Measurements from ENCODE around the gene OR10A3.

OR10A3 gene

GRCh38 chr11:7973011-7973410, 31.5 kb upstream of the OR10A3 start:
- Histone ChIP-seq H3K14ac (ENCODE audit: low read length in 2 of 2) (no peak overlapping the region), H3K27ac (ENCODE audit: low read length, poor library complexity, severe bottlenecking) (no peak overlapping the region), H3K4me2 (ENCODE audit: low read length, poor library complexity, severe bottlenecking) (no peak overlapping the region), H2BK5ac (ENCODE audit: low read depth, low read length, poor library complexity, severe bottlenecking) (no peak overlapping the region), H2AK5ac (ENCODE audit: low read length, severe bottlenecking) (no peak overlapping the region), H3K27me3 (ENCODE audit: control insufficient read depth in 1 of 2, insufficient read depth in 1 of 2, low read length in 2 of 2) (no peaks in the 10 kb centered on the region), H4K8ac (ENCODE audit: low read length) (no peak overlapping the region), H4K91ac (ENCODE audit: low read length) (no peak overlapping the region), H2BK120ac (ENCODE audit: low read depth, low read length) (no peak overlapping the region), H3K23ac (ENCODE audit: low read length in 2 of 2) (no peak overlapping the region), H3K9me3 (ENCODE audit: control insufficient read depth, low read length) (no peaks in the 10 kb centered on the region), H3K9ac (ENCODE audit: low read length) (no peak overlapping the region), H3K4ac (ENCODE audit: low read depth in 1 of 2, low read length in 2 of 2) (no peak overlapping the region), H3K4me3 (ENCODE audit: insufficient read depth in 1 of 2, low read depth in 1 of 2, low read length in 2 of 2) (no peak overlapping the region), H3K4me1 (ENCODE audit: control insufficient read depth, insufficient read depth, low read depth, low read length) (peaks cover 2% of the 10 kb centered on the region), H2AFZ (ENCODE audit: low read depth, low read length) (no peak overlapping the region), H2BK15ac (ENCODE audit: low read depth, poor library complexity, severe bottlenecking) (no peak overlapping the region), H3K18ac (ENCODE audit: low read depth in 1 of 2, low read length in 2 of 2) (no peak overlapping the region), H3K79me1 (replicated peaks; ENCODE audit: low read length, poor library complexity, severe bottlenecking) (no peaks in the 10 kb centered on the region), H3K36me3 (ENCODE audit: control insufficient read depth in 1 of 2, insufficient read depth in 2 of 2, low read depth in 1 of 2, low read length in 2 of 2) (no peaks in the 10 kb centered on the region), H2BK12ac (ENCODE audit: low read length in 2 of 2) (no peak overlapping the region)
- WGBS, result 89% methylated on average over 1 of the region's 5 CpGs
- DNase-seq, result no peak

- Histone ChIP-seq H3K23ac (ENCODE audit: low read length in 2 of 2) (no peak overlapping the region), H3K4me1 (ENCODE audit: control insufficient read depth, insufficient read depth, low read depth, low read length) (peaks cover 2% of the 10 kb centered on the region), H2AFZ (ENCODE audit: low read depth, low read length) (no peak overlapping the region), H3K4me2 (ENCODE audit: low read length, poor library complexity, severe bottlenecking) (no peak overlapping the region), H3K4ac (ENCODE audit: low read depth in 1 of 2, low read length in 2 of 2) (no peak overlapping the region), H3K4me3 (ENCODE audit: insufficient read depth in 1 of 2, low read depth in 1 of 2, low read length in 2 of 2) (no peak overlapping the region), H3K18ac (ENCODE audit: low read depth in 1 of 2, low read length in 2 of 2) (no peak overlapping the region), H2BK12ac (ENCODE audit: low read length in 2 of 2) (no peak overlapping the region), H2BK5ac (ENCODE audit: low read depth, low read length, poor library complexity, severe bottlenecking) (no peak overlapping the region), H2BK120ac (ENCODE audit: low read depth, low read length) (no peak overlapping the region), H3K14ac (ENCODE audit: low read length in 2 of 2) (no peak overlapping the region), H2AK5ac (ENCODE audit: low read length, severe bottlenecking) (no peak overlapping the region), H3K9me3 (ENCODE audit: control insufficient read depth, low read length) (no peaks in the 10 kb centered on the region), H3K27ac (ENCODE audit: low read length, poor library complexity, severe bottlenecking) (no peak overlapping the region), H3K27me3 (ENCODE audit: control insufficient read depth in 1 of 2, insufficient read depth in 1 of 2, low read length in 2 of 2) (no peaks in the 10 kb centered on the region), H3K36me3 (ENCODE audit: control insufficient read depth in 1 of 2, insufficient read depth in 2 of 2, low read depth in 1 of 2, low read length in 2 of 2) (no peaks in the 10 kb centered on the region), H2BK15ac (ENCODE audit: low read depth, poor library complexity, severe bottlenecking) (no peak overlapping the region), H4K91ac (ENCODE audit: low read length) (no peak overlapping the region), H3K79me1 (replicated peaks; ENCODE audit: low read length, poor library complexity, severe bottlenecking) (no peaks in the 10 kb centered on the region), H4K8ac (ENCODE audit: low read length) (no peak overlapping the region), H3K9ac (ENCODE audit: low read length) (no peak overlapping the region)
- DNase-seq, result no peak
Observed at GRCh38 chr11:7971846-7972245, 30.3 kb upstream of the OR10A3 start.

GRCh38 chr11:7969756-7970646, 28.5 kb upstream of the OR10A3 start:
- no peaks in the 10 kb centered on the region for H3K79me1 ChIP-seq (replicated peaks; ENCODE audit: low read length, poor library complexity, severe bottlenecking)

GRCh38 chr11:7968686-7969085, 27.2 kb upstream of the OR10A3 start:
- DNase-seq, result no peak
- Histone ChIP-seq H2BK12ac (ENCODE audit: low read length in 2 of 2) (no peak overlapping the region), H2BK120ac (ENCODE audit: low read depth, low read length) (no peak overlapping the region), H2AK5ac (ENCODE audit: low read length, severe bottlenecking) (no peak overlapping the region), H2AFZ (ENCODE audit: low read depth, low read length) (no peak overlapping the region), H3K9ac (ENCODE audit: low read length) (no peak overlapping the region), H3K4me3 (ENCODE audit: insufficient read depth in 1 of 2, low read depth in 1 of 2, low read length in 2 of 2) (no peak overlapping the region), H3K4ac (ENCODE audit: low read depth in 1 of 2, low read length in 2 of 2) (no peak overlapping the region), H4K91ac (ENCODE audit: low read length) (no peak overlapping the region), H3K4me1 (ENCODE audit: control insufficient read depth, insufficient read depth, low read depth, low read length) (peaks cover 3% of the 10 kb centered on the region), H2BK15ac (ENCODE audit: low read depth, poor library complexity, severe bottlenecking) (no peak overlapping the region), H3K36me3 (ENCODE audit: control insufficient read depth in 1 of 2, insufficient read depth in 2 of 2, low read depth in 1 of 2, low read length in 2 of 2) (no peaks in the 10 kb centered on the region), H3K23ac (ENCODE audit: low read length in 2 of 2) (no peak overlapping the region), H3K9me3 (ENCODE audit: control insufficient read depth, low read length) (no peaks in the 10 kb centered on the region), H2BK5ac (ENCODE audit: low read depth, low read length, poor library complexity, severe bottlenecking) (no peak overlapping the region), H3K27ac (ENCODE audit: low read length, poor library complexity, severe bottlenecking) (no peak overlapping the region), H3K18ac (ENCODE audit: low read depth in 1 of 2, low read length in 2 of 2) (no peak overlapping the region), H3K14ac (ENCODE audit: low read length in 2 of 2) (no peak overlapping the region), H3K79me1 (replicated peaks; ENCODE audit: low read length, poor library complexity, severe bottlenecking) (no peaks in the 10 kb centered on the region), H3K4me2 (ENCODE audit: low read length, poor library complexity, severe bottlenecking) (no peak overlapping the region), H4K8ac (ENCODE audit: low read length) (no peak overlapping the region), H3K27me3 (ENCODE audit: control insufficient read depth in 1 of 2, insufficient read depth in 1 of 2, low read length in 2 of 2) (no peaks in the 10 kb centered on the region)
- 76% methylated on average over 2 of the region's 2 CpGs for WGBS

More at GRCh38 chr11:7969756-7970646, 28.5 kb upstream of the OR10A3 start:
- H4K91ac ChIP-seq (ENCODE audit: low read length), result no peak overlapping the region
- H3K36me3 ChIP-seq (ENCODE audit: control insufficient read depth in 1 of 2, insufficient read depth in 2 of 2, low read depth in 1 of 2, low read length in 2 of 2), result no peaks in the 10 kb centered on the region
- no peaks in the 10 kb centered on the region for H3K27me3 ChIP-seq (ENCODE audit: control insufficient read depth in 1 of 2, insufficient read depth in 1 of 2, low read length in 2 of 2)
- no peak overlapping the region for H4K8ac ChIP-seq (ENCODE audit: low read length)
- H3K23ac ChIP-seq (ENCODE audit: low read length in 2 of 2), result no peak overlapping the region
- no peak overlapping the region for H3K9ac ChIP-seq (ENCODE audit: low read length)
- no peak overlapping the region for H2BK12ac ChIP-seq (ENCODE audit: low read length in 2 of 2)
- H3K27ac ChIP-seq (ENCODE audit: low read length, poor library complexity, severe bottlenecking), result no peak overlapping the region
- no peak overlapping the region for H3K18ac ChIP-seq (ENCODE audit: low read depth in 1 of 2, low read length in 2 of 2)
- peaks cover 3% of the 10 kb centered on the region for H3K4me1 ChIP-seq (ENCODE audit: control insufficient read depth, insufficient read depth, low read depth, low read length)
- no peaks in the 10 kb centered on the region for H3K9me3 ChIP-seq (ENCODE audit: control insufficient read depth, low read length)
- H2BK120ac ChIP-seq (ENCODE audit: low read depth, low read length), result no peak overlapping the region
- no peak overlapping the region for H2AK5ac ChIP-seq (ENCODE audit: low read length, severe bottlenecking)
- no peak overlapping the region for H3K14ac ChIP-seq (ENCODE audit: low read length in 2 of 2)
- 20% methylated on average over 2 of the region's 3 CpGs for WGBS
- DNase-seq, result no peak
- H2AFZ ChIP-seq (ENCODE audit: low read depth, low read length), result no peak overlapping the region
- H3K4me3 ChIP-seq (ENCODE audit: insufficient read depth in 1 of 2, low read depth in 1 of 2, low read length in 2 of 2), result no peak overlapping the region
- no peak overlapping the region for H3K4ac ChIP-seq (ENCODE audit: low read depth in 1 of 2, low read length in 2 of 2)
- no peak overlapping the region for H2BK5ac ChIP-seq (ENCODE audit: low read depth, low read length, poor library complexity, severe bottlenecking)
- H3K4me2 ChIP-seq (ENCODE audit: low read length, poor library complexity, severe bottlenecking), result no peak overlapping the region
- no peak overlapping the region for H2BK15ac ChIP-seq (ENCODE audit: low read depth, poor library complexity, severe bottlenecking)
